Caco-2 (cell line): Measurements from ENCODE around the gene FOXRED1. TPM values are rescaled to one million over a fixed set of nuclear protein-coding genes. Genes with fewer than 3 reads are reported as not detected.
A peak's percentile ranks its signal among the peaks of the same experiment; 100 is the strongest.

ENCODE experiments used
- BruUV-seq: library from RNA; stranded (reverse); fragments of 400-500 nt; replicated peaks from 2 replicates; lab custom pipeline; 2021; lab: Mats Ljungman, UMichigan
- CTCF ChIA-PET: fragments of 300-600 bp; sonication (Branson Sonifier 250); formaldehyde crosslinking; loops from one replicate; lab custom pipeline; 2022; ENCODE audit warnings: antibody characterized with exemption; lab: Charles Lee
- POLR2A ChIA-PET: fragments of 300-600 bp; sonication (Branson Sonifier 250); formaldehyde crosslinking; loops from one replicate; lab custom pipeline; 2022; ENCODE audit warnings: antibody characterized with exemption; lab: Charles Lee
- DNase-seq, 2 experiments: peaks; one replicate each; pipeline versions ENCODE4 v3.0.0 to v3.0.0-alpha.2; 2020 to 2022
- H3K27me3 ChIP-seq: replicated peaks from 2 replicates; pipeline ENCODE4 v1.6.0; 2011; ENCODE audit warnings: low read length; ENCODE audit not compliant: control insufficient read depth, insufficient read depth
- H3K36me3 ChIP-seq: 2 replicates; pipeline ENCODE4 v1.5.1; 2011; ENCODE audit warnings: low read length; ENCODE audit not compliant: control insufficient read depth, insufficient read depth
- H3K4me1 ChIP-seq: fragments of 250-450 bp; sonication (Bioruptor Pico); 2 replicates; pipeline ENCODE4 v1.5.1; 2020; ENCODE audit warnings: mild to moderate bottlenecking
- H3K4me3 ChIP-seq: 2 replicates; pipeline ENCODE4 v1.5.1; 2011; ENCODE audit warnings: low read depth, mild to moderate bottlenecking, control low read depth, low read length
- H3K9me3 ChIP-seq: fragments of 250-450 bp; sonication (Bioruptor Pico); 2 replicates; pipeline ENCODE4 v1.5.1; 2020; ENCODE audit warnings: mild to moderate bottlenecking, moderate library complexity
- H3K27ac Mint-ChIP-seq: one replicate; pipeline ENCODE4 v1.8.0; 2022; ENCODE audit warnings: mixed read lengths; ENCODE audit not compliant: unreplicated experiment
- H3K27me3 Mint-ChIP-seq: one replicate; pipeline ENCODE4 v1.8.0; 2022; ENCODE audit warnings: mixed read lengths; ENCODE audit not compliant: insufficient read depth, unreplicated experiment
- H3K36me3 Mint-ChIP-seq: one replicate; pipeline ENCODE4 v1.8.0; 2022; ENCODE audit warnings: mild to moderate bottlenecking, mixed read lengths; ENCODE audit not compliant: insufficient read depth, unreplicated experiment
- H3K4me1 Mint-ChIP-seq: one replicate; pipeline ENCODE4 v1.8.0; 2022; ENCODE audit warnings: low read depth, mixed read lengths; ENCODE audit not compliant: unreplicated experiment
- H3K4me3 Mint-ChIP-seq: one replicate; pipeline ENCODE4 v1.8.0; 2022; ENCODE audit warnings: mild to moderate bottlenecking, moderate library complexity, mixed read lengths; ENCODE audit not compliant: unreplicated experiment
- H3K9me3 Mint-ChIP-seq: one replicate; pipeline ENCODE4 v1.8.0; 2022; ENCODE audit warnings: mixed read lengths; ENCODE audit not compliant: unreplicated experiment
- intact Hi-C: fragments of 100-400 bp; cut with micrococcal nuclease; formaldehyde crosslinking; loops from one replicate; pipeline ENCODE4 v1.10.0; 2022; ENCODE audit not compliant: unreplicated experiment
- total RNA-seq: library from RNA; stranded (reverse); gene quantifications from 2 replicates; pipeline ENCODE4 v1.2.3, GENCODE V29; 2022
- TF ChIP-seq, protein P1 (sequence below), 2 experiments: fragments of 200-600 bp in 1 of 2; IDR thresholded peaks; 1 replicate in 1 of 2; 2 replicates in 1 of 2; pipeline versions ENCODE4 v1.5.1 to v1.8.0; 2011 to 2022; ENCODE audit warnings: antibody characterized with exemption in 1 of 2, control low read depth in 1 of 2, inconsistent platforms in 1 of 2, low read depth in 1 of 2, low read length in 1 of 2, mild to moderate bottlenecking in 1 of 2, moderate library complexity in 1 of 2; ENCODE audit not compliant: insufficient read depth in 1 of 2, severe bottlenecking in 1 of 2, unreplicated experiment in 1 of 2

The FOXRED1 gene
- total RNA-seq, 1 experiment from 2014 or later = 91.7 TPM

DNA sequence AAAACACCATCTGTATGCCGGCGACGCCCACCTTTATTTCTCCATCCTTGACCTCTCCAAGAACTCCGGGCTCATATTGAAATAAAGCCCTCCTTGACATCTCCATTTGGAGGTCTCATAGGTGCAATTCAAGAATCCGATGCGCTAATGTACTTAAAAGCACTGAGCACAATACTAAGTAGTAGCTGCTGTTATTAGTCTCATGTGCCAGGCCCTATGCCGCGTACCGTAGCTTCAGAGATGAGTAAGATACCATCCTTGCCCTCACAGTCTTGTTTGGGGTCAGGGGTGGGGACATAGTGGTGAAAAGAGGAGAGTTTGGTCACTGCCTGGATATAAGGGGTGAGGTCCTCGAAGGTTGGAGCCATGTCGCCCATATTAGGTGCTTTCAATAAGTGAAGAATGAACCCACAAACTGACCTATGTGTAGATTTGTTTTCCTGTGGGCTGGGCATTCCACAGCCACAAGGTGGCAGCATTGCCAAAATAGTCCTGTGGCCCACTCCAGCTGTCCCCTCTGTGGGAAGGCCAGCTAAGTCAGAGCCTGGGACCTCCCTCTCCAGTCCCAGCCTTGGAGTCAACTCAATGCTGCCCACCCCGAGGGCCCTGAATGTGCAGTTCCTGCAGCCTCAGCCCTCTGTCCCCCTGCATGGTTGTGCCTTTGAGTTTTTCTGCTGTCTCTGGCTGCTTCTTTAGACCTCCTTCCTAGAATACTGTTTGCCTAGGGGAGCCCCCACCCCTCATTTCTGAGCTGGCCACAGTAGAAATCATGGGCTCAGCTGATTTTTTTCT, 41.4 kb downstream of the FOXRED1 start:
- H3K9me3 ChIP-seq = no peaks in the 10 kb centered on the region
- CTCF ChIA-PET = interaction anchor here (0.6 to 2.7 kb wide), 19 partner anchors 10 to 763 kb away, joined by 3 to 68 read pairs (median 3); partner anchors contain the start of gene ST3GAL4
- no peak overlapping the region for H3K4me3 ChIP-seq
- no TSS peak for BruUV-seq
- TF ChIP-seq, protein P1, sequence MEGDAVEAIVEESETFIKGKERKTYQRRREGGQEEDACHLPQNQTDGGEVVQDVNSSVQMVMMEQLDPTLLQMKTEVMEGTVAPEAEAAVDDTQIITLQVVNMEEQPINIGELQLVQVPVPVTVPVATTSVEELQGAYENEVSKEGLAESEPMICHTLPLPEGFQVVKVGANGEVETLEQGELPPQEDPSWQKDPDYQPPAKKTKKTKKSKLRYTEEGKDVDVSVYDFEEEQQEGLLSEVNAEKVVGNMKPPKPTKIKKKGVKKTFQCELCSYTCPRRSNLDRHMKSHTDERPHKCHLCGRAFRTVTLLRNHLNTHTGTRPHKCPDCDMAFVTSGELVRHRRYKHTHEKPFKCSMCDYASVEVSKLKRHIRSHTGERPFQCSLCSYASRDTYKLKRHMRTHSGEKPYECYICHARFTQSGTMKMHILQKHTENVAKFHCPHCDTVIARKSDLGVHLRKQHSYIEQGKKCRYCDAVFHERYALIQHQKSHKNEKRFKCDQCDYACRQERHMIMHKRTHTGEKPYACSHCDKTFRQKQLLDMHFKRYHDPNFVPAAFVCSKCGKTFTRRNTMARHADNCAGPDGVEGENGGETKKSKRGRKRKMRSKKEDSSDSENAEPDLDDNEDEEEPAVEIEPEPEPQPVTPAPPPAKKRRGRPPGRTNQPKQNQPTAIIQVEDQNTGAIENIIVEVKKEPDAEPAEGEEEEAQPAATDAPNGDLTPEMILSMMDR (IDR thresholded peaks at IDR 0.05; ENCODE audit: insufficient read depth in 1 of 2, low read depth in 1 of 2, low read length in 1 of 2, severe bottlenecking in 1 of 2, unreplicated experiment in 1 of 2) = peak; percentile 89 to 99
- no peaks in the 10 kb centered on the region for H3K36me3 ChIP-seq
- no peaks in the 10 kb centered on the region for H3K27me3 Mint-ChIP-seq
- H3K9me3 Mint-ChIP-seq = no peaks in the 10 kb centered on the region
- no peak overlapping the region for H3K27ac Mint-ChIP-seq
- no peaks in the 10 kb centered on the region for H3K4me1 Mint-ChIP-seq
- H3K4me3 Mint-ChIP-seq = no peak overlapping the region
- H3K4me1 ChIP-seq = no peaks in the 10 kb centered on the region
- intact Hi-C loops = loop anchor here (1.0 to 10.0 kb wide), 6 partner anchors 44 to 294 kb away; partner anchors contain the start of gene ST3GAL4
- H3K27me3 ChIP-seq = no peaks in the 10 kb centered on the region
- H3K36me3 Mint-ChIP-seq = peaks cover 10% of the 10 kb centered on the region
- POLR2A ChIA-PET = interaction anchor here (0.6 kb wide), 1 partner anchor 49 kb away, joined by 3 read pairs; no protein-coding TSS in a partner anchor
- DNase-seq = peak; percentile 81 to 86

DNA sequence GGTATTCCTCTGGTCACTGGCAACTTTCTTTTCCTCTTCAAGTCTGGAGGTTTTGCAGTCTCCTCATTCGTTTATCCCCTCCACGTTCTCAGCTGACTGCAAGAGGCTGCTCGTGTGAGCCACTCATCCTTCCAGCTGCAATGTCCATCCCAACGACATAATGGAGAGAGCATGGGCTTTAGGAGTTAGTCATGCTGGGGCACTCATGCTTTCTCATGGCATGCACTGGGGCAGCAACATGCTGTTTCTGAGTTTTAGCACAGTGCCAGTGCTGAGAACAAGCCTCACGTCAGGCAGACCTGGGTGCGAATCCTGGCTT, 42.0 kb downstream of the FOXRED1 start:
- peaks cover 1% of the 10 kb centered on the region for H3K4me1 Mint-ChIP-seq
- no peak overlapping the region for H3K4me3 Mint-ChIP-seq
- no TSS peak for BruUV-seq

More for the DNA sequence above, 42.0 kb downstream of the FOXRED1 start:
- intact Hi-C loops = loop anchor here (1.0 to 10.0 kb wide), 6 partner anchors 44 to 294 kb away; partner anchors contain the start of gene ST3GAL4
- POLR2A ChIA-PET = interaction anchor here (0.6 kb wide), 1 partner anchor 49 kb away, joined by 3 read pairs; no protein-coding TSS in a partner anchor
- CTCF ChIA-PET = interaction anchor here (0.6 to 2.7 kb wide), 17 partner anchors 10 to 174 kb away, joined by 3 to 68 read pairs (median 3); partner anchors contain the start of gene ST3GAL4
- Mint-ChIP-seq H3K36me3 (peaks cover 4% of the 10 kb centered on the region), H3K9me3 (no peaks in the 10 kb centered on the region), H3K27me3 (no peaks in the 10 kb centered on the region), H3K27ac (no peak overlapping the region)
- TF ChIP-seq, protein P1 (IDR thresholded peaks at IDR 0.05; ENCODE audit: insufficient read depth in 1 of 2, low read depth in 1 of 2, low read length in 1 of 2, severe bottlenecking in 1 of 2, unreplicated experiment in 1 of 2) = no peak
- no peak overlapping the region for H3K4me3 ChIP-seq
- 0 out of 2 replicates have a peak, but pooled peaks cover 6% of the 10 kb centered on the region for H3K4me1 ChIP-seq
- H3K36me3 ChIP-seq = no peaks in the 10 kb centered on the region
- H3K27me3 ChIP-seq = no peaks in the 10 kb centered on the region
- no peaks in the 10 kb centered on the region for H3K9me3 ChIP-seq
- DNase-seq = no peak
